Measurements from ENCODE around the gene CDH4. TPM values are rescaled to one million over a fixed set of nuclear protein-coding genes. Genes with fewer than 3 reads are reported as not detected.

Gene CDH4
- total and polyA plus RNA-seq, 2 donors (not counting 3 experiments of a cell fraction or from before 2014, with no cell fraction given): 0.17 to 0.51 TPM

GRCh38 chr20:61438285-61438684, 186.2 kb downstream of the CDH4 start:
- TF ChIP-seq POLR2A (IDR thresholded peaks at IDR 0.05; ENCODE audit: low read depth, low read length) (no peak), MYC (IDR thresholded peaks at IDR 0.05; ENCODE audit: low read depth, low read length) (no peak), FOS (IDR thresholded peaks at IDR 0.05; ENCODE audit: borderline replicate concordance, insufficient read depth, low read length) (no peak), JUN (IDR thresholded peaks at IDR 0.05; ENCODE audit: borderline replicate concordance, insufficient read depth, insufficient read length, low read depth) (no peak), EZH2 (IDR thresholded peaks at IDR 0.05; ENCODE audit: borderline replicate concordance, low read depth, low read length, severe bottlenecking) (no peak), GATA2 (IDR thresholded peaks at IDR 0.05; ENCODE audit: insufficient read depth, insufficient read length, low read depth, low read length) (no peak), POLR2AphosphoS5 (IDR thresholded peaks at IDR 0.05; ENCODE audit: insufficient read depth, low read depth, low read length) (no peak)
- TF ChIP-seq, protein P1, sequence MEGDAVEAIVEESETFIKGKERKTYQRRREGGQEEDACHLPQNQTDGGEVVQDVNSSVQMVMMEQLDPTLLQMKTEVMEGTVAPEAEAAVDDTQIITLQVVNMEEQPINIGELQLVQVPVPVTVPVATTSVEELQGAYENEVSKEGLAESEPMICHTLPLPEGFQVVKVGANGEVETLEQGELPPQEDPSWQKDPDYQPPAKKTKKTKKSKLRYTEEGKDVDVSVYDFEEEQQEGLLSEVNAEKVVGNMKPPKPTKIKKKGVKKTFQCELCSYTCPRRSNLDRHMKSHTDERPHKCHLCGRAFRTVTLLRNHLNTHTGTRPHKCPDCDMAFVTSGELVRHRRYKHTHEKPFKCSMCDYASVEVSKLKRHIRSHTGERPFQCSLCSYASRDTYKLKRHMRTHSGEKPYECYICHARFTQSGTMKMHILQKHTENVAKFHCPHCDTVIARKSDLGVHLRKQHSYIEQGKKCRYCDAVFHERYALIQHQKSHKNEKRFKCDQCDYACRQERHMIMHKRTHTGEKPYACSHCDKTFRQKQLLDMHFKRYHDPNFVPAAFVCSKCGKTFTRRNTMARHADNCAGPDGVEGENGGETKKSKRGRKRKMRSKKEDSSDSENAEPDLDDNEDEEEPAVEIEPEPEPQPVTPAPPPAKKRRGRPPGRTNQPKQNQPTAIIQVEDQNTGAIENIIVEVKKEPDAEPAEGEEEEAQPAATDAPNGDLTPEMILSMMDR (IDR thresholded peaks at IDR 0.05; ENCODE audit: extremely low read depth in 1 of 2, insufficient read depth in 1 of 2, low read depth in 1 of 2, low read length in 2 of 2): no peak
- TF ChIP-seq, protein P2, sequence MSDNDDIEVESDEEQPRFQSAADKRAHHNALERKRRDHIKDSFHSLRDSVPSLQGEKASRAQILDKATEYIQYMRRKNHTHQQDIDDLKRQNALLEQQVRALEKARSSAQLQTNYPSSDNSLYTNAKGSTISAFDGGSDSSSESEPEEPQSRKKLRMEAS (IDR thresholded peaks at IDR 0.05; ENCODE audit: insufficient read depth, insufficient read length): no peak
- Histone ChIP-seq H3K4me3 (replicated peaks in 1 of 3; ENCODE audit: insufficient read depth in 1 of 3, low read depth in 1 of 3, low read length in 3 of 3) (no peak overlapping the region), H3K36me3 (ENCODE audit: control insufficient read depth in 2 of 2, extremely low read depth in 1 of 2, insufficient read depth in 2 of 2, low read length in 2 of 2) (no peaks in the 10 kb centered on the region), H3K79me2 (ENCODE audit: control insufficient read depth, insufficient read depth, low read length) (no peaks in the 10 kb centered on the region), H3K27ac (ENCODE audit: insufficient read depth, low read depth, low read length) (no peak overlapping the region), H4K20me1 (replicated peaks; ENCODE audit: control insufficient read depth, extremely low read depth, insufficient read depth, low read length) (no peaks in the 10 kb centered on the region), H3K9ac (replicated peaks; ENCODE audit: extremely low read depth, insufficient read depth, low read length) (no peak overlapping the region), H2AFZ (ENCODE audit: low read depth, low read length) (no peak overlapping the region), H3K27me3 (ENCODE audit: control insufficient read depth in 2 of 2, insufficient read depth in 2 of 2, low read length in 2 of 2) (no peaks in the 10 kb centered on the region), H3K9me1 (replicated peaks; ENCODE audit: control insufficient read depth, extremely low read depth, insufficient read depth, low read length) (no peaks in the 10 kb centered on the region), H3K9me3 (replicated peaks; ENCODE audit: control insufficient read depth, insufficient read depth, low read length) (peaks cover 6% of the 10 kb centered on the region), H3K4me2 (ENCODE audit: insufficient read depth, low read length) (no peak overlapping the region), H3K4me1 (ENCODE audit: control insufficient read depth, extremely low read depth, insufficient read depth, low read length) (no peaks in the 10 kb centered on the region)
- POLR2A ChIA-PET: no interaction called here
- no TSS peak for BruUV-seq (replicated peaks)
- CTCF ChIA-PET: no interaction called here
- dilution Hi-C loops (cut with MboI; ENCODE audit: extremely low pct_ligation_motif_present, low sequenced_read_pairs) (no loop called here), intact Hi-C loops (cut with micrococcal nuclease) (no loop called here)
- DNase-seq (ENCODE audit: low read depth, low spot score): no peak
- no peak for FAIRE-seq

All from endothelial cell of umbilical vein (primary cell).